Hematopoietic multipotent progenitor cell treated with erythropoietin and hydrocortisone succinate and interleukin-3 and kit ligand, for 8 days (in vitro differentiated cells): ENCODE results near the gene ESPNL.
A peak's percentile ranks its signal among the peaks of the same experiment; 100 is the strongest.

Experiments
- DNase-seq: peaks from one replicate; pipeline ENCODE4 v3.0.0-alpha.2; 2015

The ESPNL gene

GRCh38 chr2:238144262-238144661 lies 44.1 kb downstream of the ESPNL start:
- no peak for DNase-seq

GRCh38 chr2:238145046-238145445 lies 44.9 kb downstream of the ESPNL start:
- no peak for DNase-seq

GRCh38 chr2:238145851-238146250 lies 45.7 kb downstream of the ESPNL start:
- DNase-seq: no peak

GRCh38 chr2:238146884-238147544 lies 46.9 kb downstream of the ESPNL start:
- no peak for DNase-seq

- no peak for DNase-seq
Measured at GRCh38 chr2:238148981-238149380, 48.8 kb downstream of the ESPNL start.

GRCh38 chr2:238149841-238150572 lies 49.9 kb downstream of the ESPNL start:
- no peak for DNase-seq

GRCh38 chr2:238150686-238151085 lies 50.5 kb downstream of the ESPNL start:
- DNase-seq: no peak

GRCh38 chr2:238151205-238151604 lies 51.1 kb downstream of the ESPNL start:
- no peak for DNase-seq

- DNase-seq: no peak
Measured at GRCh38 chr2:238151628-238152235, 51.6 kb downstream of the ESPNL start.

GRCh38 chr2:238152771-238153688 lies 52.9 kb downstream of the ESPNL start:
- DNase-seq: no peak

- no peak for DNase-seq
Measured at GRCh38 chr2:238154570-238154969, 54.4 kb downstream of the ESPNL start.

- no peak for DNase-seq
Measured at GRCh38 chr2:238155051-238155760, 55.1 kb downstream of the ESPNL start.

- no peak for DNase-seq
Measured at GRCh38 chr2:238155761-238156694, 55.9 kb downstream of the ESPNL start.

GRCh38 chr2:238157506-238158017 lies 57.4 kb downstream of the ESPNL start:
- DNase-seq: no peak

GRCh38 chr2:238158018-238158508 lies 57.9 kb downstream of the ESPNL start:
- no peak for DNase-seq

GRCh38 chr2:238158509-238159070 lies 58.5 kb downstream of the ESPNL start, which contains the start of gene ERFE:
TSS of gene ERFE (plus strand) at chr2:238158970. CDS start at chr2:238159008, 38 bp downstream.
- peak; percentile 69 for DNase-seq

- DNase-seq: no peak
Measured at GRCh38 chr2:238159071-238159539, 59.0 kb downstream of the ESPNL start.

- DNase-seq: peak; percentile 55
Measured at GRCh38 chr2:238159661-238160205, 59.6 kb downstream of the ESPNL start.

- DNase-seq: peak; percentile 83
Measured at GRCh38 chr2:238160206-238161129, 60.3 kb downstream of the ESPNL start.
